ENCODE results near the gene CRTAC1. TPM values are rescaled to one million over a fixed set of nuclear protein-coding genes. Genes with fewer than 3 reads are reported as not detected.
A peak's percentile ranks its signal among the peaks of the same experiment; 100 is the strongest.

CRTAC1 gene
- total and polyA plus RNA-seq, 8 donors: 2.5 to 44.0 (median 4.4) TPM

GRCh38 chr10:97831259-97831658 lies 199.2 kb downstream of the CRTAC1 start:
- no peak for TF ChIP-seq CTCF (IDR thresholded peaks at IDR 0.05)
- intact Hi-C loops (cut with DNase I): no loop called here
- H3K27ac ChIP-seq: no peak overlapping the region
- H3K4me3 ChIP-seq: no peak overlapping the region
- DNase-seq (no peak), ATAC-seq (no peak)
- H3K27me3 ChIP-seq: peaks cover 0 to 32% of the 10 kb centered on the region in 2 donors
- H3K36me3 ChIP-seq: no peaks in the 10 kb centered on the region
- peaks cover 0 to 4% of the 10 kb centered on the region in 2 donors for H3K4me1 ChIP-seq
- no peaks in the 10 kb centered on the region for H3K9me3 ChIP-seq

DNA sequence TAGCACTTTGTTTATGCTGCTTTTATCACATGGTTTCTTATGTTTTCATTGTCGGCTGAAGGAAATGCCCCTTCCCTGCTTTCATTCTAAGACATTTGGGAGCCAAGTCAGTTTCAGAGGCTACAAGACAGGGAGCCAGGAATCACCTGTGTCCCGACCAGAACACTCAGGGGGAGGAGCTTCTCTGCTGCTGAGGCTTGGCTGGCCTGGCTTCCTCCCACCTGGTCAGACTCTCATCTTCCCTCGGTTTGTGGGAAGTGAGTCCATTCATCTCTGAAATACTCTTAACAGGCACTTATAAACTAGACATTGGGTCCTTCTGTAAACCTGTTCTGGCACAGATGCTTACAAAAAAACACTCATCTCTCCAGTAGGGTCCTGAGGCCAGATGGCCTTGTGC lies 200.4 kb downstream of the CRTAC1 start:
- Histone ChIP-seq H3K9me3 (no peaks in the 10 kb centered on the region), H3K4me3 (no peak overlapping the region), H3K27me3 (peaks cover 0 to 35% of the 10 kb centered on the region in 2 donors), H3K36me3 (no peaks in the 10 kb centered on the region), H3K4me1 (peaks cover 0 to 4% of the 10 kb centered on the region in 2 donors), H3K27ac (no peak overlapping the region)
- no peak for TF ChIP-seq CTCF (IDR thresholded peaks at IDR 0.05)
- ATAC-seq (peak; percentile 91), DNase-seq (peak in 1 of 4 donors; percentile 48)
- intact Hi-C loops (cut with DNase I): no loop called here

GRCh38 chr10:97828721-97829120 lies 201.7 kb downstream of the CRTAC1 start:
- Histone ChIP-seq H3K27ac (no peak overlapping the region), H3K4me3 (no peak overlapping the region), H3K9me3 (no peaks in the 10 kb centered on the region), H3K27me3 (peaks cover 0 to 34% of the 10 kb centered on the region in 2 donors), H3K4me1 (peaks cover 0 to 4% of the 10 kb centered on the region in 2 donors), H3K36me3 (no peaks in the 10 kb centered on the region)
- no peak for DNase-seq
- TF ChIP-seq CTCF (IDR thresholded peaks at IDR 0.05): no peak
- intact Hi-C loops (cut with DNase I): no loop called here
- no peak for ATAC-seq

GRCh38 chr10:97827702-97828291 lies 202.6 kb downstream of the CRTAC1 start:
- no peak overlapping the region for H3K27ac ChIP-seq
- H3K4me3 ChIP-seq: no peak overlapping the region
- intact Hi-C loops (cut with DNase I): no loop called here
- peaks cover 0 to 4% of the 10 kb centered on the region in 2 donors for H3K4me1 ChIP-seq
- no peaks in the 10 kb centered on the region for H3K9me3 ChIP-seq
- no peak for TF ChIP-seq CTCF (IDR thresholded peaks at IDR 0.05)
- H3K36me3 ChIP-seq: no peaks in the 10 kb centered on the region
- peaks cover 0 to 42% of the 10 kb centered on the region in 2 donors for H3K27me3 ChIP-seq
- DNase-seq (no peak), ATAC-seq (no peak)

- ATAC-seq (no peak), DNase-seq (no peak)
- Histone ChIP-seq H3K27ac (no peak overlapping the region), H3K4me1 (peaks cover 0 to 4% of the 10 kb centered on the region in 2 donors), H3K27me3 (peaks cover 0 to 48% of the 10 kb centered on the region in 2 donors), H3K4me3 (no peak overlapping the region), H3K36me3 (no peaks in the 10 kb centered on the region), H3K9me3 (no peaks in the 10 kb centered on the region)
- no peak for TF ChIP-seq CTCF (IDR thresholded peaks at IDR 0.05)
- intact Hi-C loops (cut with DNase I): no loop called here
Observed at GRCh38 chr10:97826892-97827291, 203.5 kb downstream of the CRTAC1 start.

Measured in left lung (tissue), 10 donors.